ENCODE data around the gene LTBP3.

Gene LTBP3

GRCh38 chr11:65576232-65576866 is 18.2 kb upstream of the LTBP3 start:
- H3K4me3 ChIP-seq (ENCODE audit: control insufficient read depth, low read depth, low read length): peak overlapping the region; percentile 61
- TF ChIP-seq, protein P1, sequence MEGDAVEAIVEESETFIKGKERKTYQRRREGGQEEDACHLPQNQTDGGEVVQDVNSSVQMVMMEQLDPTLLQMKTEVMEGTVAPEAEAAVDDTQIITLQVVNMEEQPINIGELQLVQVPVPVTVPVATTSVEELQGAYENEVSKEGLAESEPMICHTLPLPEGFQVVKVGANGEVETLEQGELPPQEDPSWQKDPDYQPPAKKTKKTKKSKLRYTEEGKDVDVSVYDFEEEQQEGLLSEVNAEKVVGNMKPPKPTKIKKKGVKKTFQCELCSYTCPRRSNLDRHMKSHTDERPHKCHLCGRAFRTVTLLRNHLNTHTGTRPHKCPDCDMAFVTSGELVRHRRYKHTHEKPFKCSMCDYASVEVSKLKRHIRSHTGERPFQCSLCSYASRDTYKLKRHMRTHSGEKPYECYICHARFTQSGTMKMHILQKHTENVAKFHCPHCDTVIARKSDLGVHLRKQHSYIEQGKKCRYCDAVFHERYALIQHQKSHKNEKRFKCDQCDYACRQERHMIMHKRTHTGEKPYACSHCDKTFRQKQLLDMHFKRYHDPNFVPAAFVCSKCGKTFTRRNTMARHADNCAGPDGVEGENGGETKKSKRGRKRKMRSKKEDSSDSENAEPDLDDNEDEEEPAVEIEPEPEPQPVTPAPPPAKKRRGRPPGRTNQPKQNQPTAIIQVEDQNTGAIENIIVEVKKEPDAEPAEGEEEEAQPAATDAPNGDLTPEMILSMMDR (conservative IDR thresholded peaks at IDR 0.05; ENCODE audit: control insufficient read depth, insufficient read depth, low read depth, low read length): no peak
- DNase-seq (ENCODE audit: low read depth): no peak

GRCh38 chr11:65575568-65576231 is 17.5 kb upstream of the LTBP3 start, which contains the start of gene EHBP1L1:
Gene EHBP1L1 (plus strand): TSS chr11:65576053. CDS start chr11:65576303, 250 bp downstream.
- DNase-seq (ENCODE audit: low read depth): peak; percentile 58
- TF ChIP-seq, protein P1 (conservative IDR thresholded peaks at IDR 0.05; ENCODE audit: control insufficient read depth, insufficient read depth, low read depth, low read length): no peak
- peak within 1 kb of the TSS; percentile 61 for H3K4me3 ChIP-seq (ENCODE audit: control insufficient read depth, low read depth, low read length)

DNA sequence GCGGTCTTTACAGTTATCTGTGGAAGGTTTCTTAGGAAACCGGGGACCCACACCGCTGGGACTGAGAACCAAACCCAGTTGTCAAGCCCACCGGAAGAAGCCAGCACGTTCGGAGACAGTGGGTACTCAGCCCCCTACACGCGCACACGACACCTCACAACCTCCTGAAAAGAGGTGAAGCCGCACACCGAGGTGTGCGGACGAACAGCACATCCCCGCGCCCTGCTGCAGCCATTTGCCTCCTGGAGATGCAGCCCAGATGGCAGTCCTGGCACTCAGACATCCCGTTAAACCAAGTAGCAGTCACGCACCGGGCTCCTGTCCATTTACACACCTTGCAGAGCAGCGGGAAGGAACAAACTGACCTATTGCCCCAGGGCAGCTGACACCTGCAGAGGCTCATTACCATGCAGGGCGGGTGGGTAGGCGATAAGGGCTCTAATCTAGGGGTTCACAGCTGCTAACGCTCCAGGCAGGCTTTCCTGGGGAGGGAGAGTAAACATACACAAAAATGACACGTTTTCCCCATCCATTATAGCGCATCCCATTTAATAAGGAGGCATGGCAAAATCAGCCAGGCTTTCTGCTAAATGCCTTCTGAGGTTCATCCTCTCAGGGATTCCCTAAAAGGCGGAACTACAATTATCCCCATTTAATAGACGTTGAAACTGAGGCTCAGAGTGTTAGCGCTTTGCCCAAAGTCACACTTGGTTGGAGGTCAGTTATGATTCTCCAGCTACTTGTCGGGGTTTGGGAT is 16.8 kb upstream of the LTBP3 start:
- DNase-seq (ENCODE audit: low read depth): peak; percentile 25
- H3K4me3 ChIP-seq (ENCODE audit: control insufficient read depth, low read depth, low read length): peak overlapping the region; percentile 39
- TF ChIP-seq, protein P1 (conservative IDR thresholded peaks at IDR 0.05; ENCODE audit: control insufficient read depth, insufficient read depth, low read depth, low read length): no peak

GRCh38 chr11:65574109-65574810 is 16.1 kb upstream of the LTBP3 start:
- peak; percentile 94 for DNase-seq (ENCODE audit: low read depth)
- peak overlapping the region; percentile 39 for H3K4me3 ChIP-seq (ENCODE audit: control insufficient read depth, low read depth, low read length)
- TF ChIP-seq, protein P1 (conservative IDR thresholded peaks at IDR 0.05; ENCODE audit: control insufficient read depth, insufficient read depth, low read depth, low read length): peak; percentile 39

- H3K4me3 ChIP-seq (ENCODE audit: control insufficient read depth, low read depth, low read length): peak overlapping the region; percentile 87
- TF ChIP-seq, protein P1 (conservative IDR thresholded peaks at IDR 0.05; ENCODE audit: control insufficient read depth, insufficient read depth, low read depth, low read length): no peak
- DNase-seq (ENCODE audit: low read depth): no peak
Observed at GRCh38 chr11:65573391-65574079, 15.4 kb upstream of the LTBP3 start.
